OCI-LY7 (cell line): ENCODE measurements around the gene CD200. TPM values are rescaled to one million over a fixed set of nuclear protein-coding genes. Genes with fewer than 3 reads are reported as not detected.

Source experiments
- Bru-seq: library from RNA; stranded (reverse); fragments of 400-500 nt; gene quantifications from one replicate; lab custom pipeline; 2021; lab: Mats Ljungman, UMichigan
- BruChase-seq, 2 experiments: library from RNA; stranded (reverse); fragments of 400-500 nt; gene quantifications; one replicate each; lab custom pipeline; 2021; lab: Mats Ljungman, UMichigan
- BruUV-seq: library from RNA; stranded (reverse); fragments of 400-500 nt; replicated peaks from 2 replicates; lab custom pipeline; 2021; lab: Mats Ljungman, UMichigan
- CTCF ChIA-PET: fragments of 300-600 bp; sonication (Branson Sonifier 250); formaldehyde crosslinking; loops from one replicate; lab custom pipeline; 2022; ENCODE audit warnings: antibody characterized with exemption; ENCODE audit not compliant: unreplicated experiment; lab: Charles Lee
- POLR2A ChIA-PET: fragments of 300-600 bp; sonication (Branson Sonifier 250); formaldehyde crosslinking; loops from one replicate; lab custom pipeline; 2022; ENCODE audit warnings: antibody characterized with exemption; lab: Charles Lee
- DNase-seq: peaks from one replicate; pipeline ENCODE4 v3.0.0-alpha.2; 2015; ENCODE audit warnings: low spot score
- H2AFZ ChIP-seq: fragments of 200-600 bp; sonication (generic), shearing (Covaris generic); 2 replicates; pipeline ENCODE4 v1.6.1; 2014; ENCODE audit warnings: mild to moderate bottlenecking, antibody characterized with exemption, low read length, moderate library complexity
- H3K27ac ChIP-seq: fragments of 200-600 bp; sonication (generic); 2 replicates; pipeline ENCODE4 v1.5.1; 2014; ENCODE audit warnings: mixed run types, low read depth, mild to moderate bottlenecking, moderate library complexity, low read length, inconsistent platforms; ENCODE audit not compliant: poor library complexity, severe bottlenecking
- H3K36me3 ChIP-seq: fragments of 200-600 bp; sonication (generic); 2 replicates; pipeline ENCODE4 v1.6.1; 2014; ENCODE audit warnings: mild to moderate bottlenecking, antibody characterized with exemption, low read length, moderate library complexity, mixed read lengths; ENCODE audit not compliant: insufficient read depth
- H3K4me1 ChIP-seq: fragments of 200-600 bp; sonication (generic); 2 replicates; pipeline ENCODE4 v1.5.1; 2014; ENCODE audit warnings: mild to moderate bottlenecking, low read length; ENCODE audit not compliant: insufficient read depth, poor library complexity, severe bottlenecking
- H3K4me2 ChIP-seq: fragments of 200-600 bp; sonication (generic); 2 replicates; pipeline ENCODE4 v1.6.1; 2014; ENCODE audit warnings: mild to moderate bottlenecking, low read length
- H3K4me3 ChIP-seq: fragments of 200-600 bp; sonication (generic); 2 replicates; pipeline ENCODE4 v1.5.1; 2014; ENCODE audit warnings: mild to moderate bottlenecking, low read depth, low read length; ENCODE audit not compliant: poor library complexity, severe bottlenecking
- H3K79me2 ChIP-seq: fragments of 200-600 bp; sonication (generic); 2 replicates; pipeline ENCODE4 v1.6.1; 2016; ENCODE audit warnings: low read depth, mild to moderate bottlenecking, low read length, moderate library complexity, mixed read lengths; ENCODE audit not compliant: insufficient read depth
- H3K9me2 ChIP-seq: fragments of 200-600 bp; sonication (generic); 2 replicates; pipeline ENCODE4 v1.6.1; 2016; ENCODE audit warnings: mild to moderate bottlenecking, low read length, mixed read lengths; ENCODE audit not compliant: insufficient read depth
- H3K9me3 ChIP-seq: fragments of 200-600 bp; sonication (generic); 2 replicates; pipeline ENCODE4 v1.6.1; 2014; ENCODE audit warnings: mild to moderate bottlenecking, mixed run types, low read length, mixed read lengths
- H4K20me1 ChIP-seq: fragments of 200-600 bp; sonication (generic); 2 replicates; pipeline ENCODE4 v1.6.1; 2014; ENCODE audit warnings: mild to moderate bottlenecking, antibody characterized with exemption, low read length, moderate library complexity, mixed read lengths; ENCODE audit not compliant: insufficient read depth
- CTCF ChIP-seq: fragments of 200-600 bp; sonication (generic); conservative IDR thresholded peaks from 2 replicates; pipeline ENCODE4 v1.5.1; 2014; ENCODE audit warnings: mild to moderate bottlenecking, antibody characterized with exemption, low read length, moderate library complexity, mixed read lengths
- EZH2phosphoT487 ChIP-seq: fragments of 200-600 bp; sonication (generic); IDR thresholded peaks from 2 replicates; pipeline ENCODE4 v1.6.1; 2018; ENCODE audit warnings: low read depth, borderline replicate concordance, mild to moderate bottlenecking, mixed run types, antibody characterized with exemption, low read length, moderate library complexity, mixed read lengths
- intact Hi-C: fragments of 100-400 bp; cut with micrococcal nuclease; formaldehyde crosslinking; loops from one replicate; pipeline ENCODE4 v1.10.0; 2022; ENCODE audit not compliant: unreplicated experiment
- long read RNA-seq: library from polyadenylated mRNA; stranded (forward); transcript quantifications from one replicate; pipeline ENCODE4 v2.0.0, GENCODE V29; 2022
- total RNA-seq, 2 experiments: library from RNA; depleted of rRNA in 1 of 2; stranded (reverse); fragments of >200 nt in 1 of 2; shearing (Covaris generic) in 1 of 2; gene quantifications; 2 replicates each; pipeline ENCODE4 v1.2.3, GENCODE V29; 2014 to 2022

CD200 gene
- total RNA-seq (2014; rRNA removed; shearing (Covaris generic)), result not detected in 2 replicates
- total RNA-seq (2022), result 0.18 TPM in 1 of 2 replicates, not detected in the other
- percentile 5 among the genes with signal in this experiment for Bru-seq, nascent RNA
- percentile 5 among the genes with signal in this experiment for BruChase-seq, experiment 1, labeled RNA remaining after a 6-hour chase
- percentile 10 among the genes with signal in this experiment for BruChase-seq, experiment 2, labeled RNA remaining after a 2-hour chase
- long read RNA-seq, result 0 reads

DNA sequence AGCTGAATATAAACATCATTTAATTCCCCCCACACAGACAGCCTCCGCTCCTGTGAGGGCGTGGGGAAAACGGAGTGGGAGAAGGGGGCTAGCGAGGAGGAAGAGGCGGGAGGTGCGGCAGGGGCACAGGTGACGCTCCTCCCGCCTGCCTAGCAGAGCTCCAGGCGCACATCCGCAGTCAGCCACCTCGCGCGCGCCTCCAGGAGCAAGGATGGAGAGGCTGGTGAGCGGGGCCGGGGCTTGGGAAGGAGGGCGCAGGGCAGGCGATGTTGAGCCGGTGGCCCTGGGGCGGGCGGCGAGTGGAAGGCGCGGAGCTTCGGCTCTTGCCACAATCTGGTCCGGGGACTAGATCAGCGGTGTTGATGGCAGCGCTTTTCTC, at the start of gene CD200:
CD200 (plus strand) TSS at position 155 of the 379 bp plus-strand sequence; CDS start at position 212, 57 bp downstream.
- H3K4me3 ChIP-seq, result peak within 1 kb of the TSS; percentile 57
- H3K9me3 ChIP-seq, result no peaks in the 10 kb centered on the region
- TF ChIP-seq CTCF, result no peak
- no peak for TF ChIP-seq EZH2phosphoT487
- intact Hi-C loops, result no loop called here
- peak; percentile 12 for DNase-seq
- H3K27ac ChIP-seq, result no peak within 1 kb of the TSS
- H3K36me3 ChIP-seq, result no peaks in the 10 kb centered on the region
- no peaks in the 10 kb centered on the region for H3K4me1 ChIP-seq
- no peaks in the 10 kb centered on the region for H3K9me2 ChIP-seq
- no peaks in the 10 kb centered on the region for H3K79me2 ChIP-seq
- ChIA-PET CTCF (no interaction called here), POLR2A (interaction anchor here (0.7 to 1.2 kb wide), 6 partner anchors 14 to 64 kb away, joined by 3 to 5 read pairs (median 4); partner anchors contain the start of gene SLC9C1)
- H2AFZ ChIP-seq, result peak within 1 kb of the TSS; percentile 52; the same call in 1 of the 2 replicates
- peak within 1 kb of the TSS; percentile 65 for H3K4me2 ChIP-seq
- no TSS peak for BruUV-seq
- H4K20me1 ChIP-seq, result no peaks in the 10 kb centered on the region

DNA sequence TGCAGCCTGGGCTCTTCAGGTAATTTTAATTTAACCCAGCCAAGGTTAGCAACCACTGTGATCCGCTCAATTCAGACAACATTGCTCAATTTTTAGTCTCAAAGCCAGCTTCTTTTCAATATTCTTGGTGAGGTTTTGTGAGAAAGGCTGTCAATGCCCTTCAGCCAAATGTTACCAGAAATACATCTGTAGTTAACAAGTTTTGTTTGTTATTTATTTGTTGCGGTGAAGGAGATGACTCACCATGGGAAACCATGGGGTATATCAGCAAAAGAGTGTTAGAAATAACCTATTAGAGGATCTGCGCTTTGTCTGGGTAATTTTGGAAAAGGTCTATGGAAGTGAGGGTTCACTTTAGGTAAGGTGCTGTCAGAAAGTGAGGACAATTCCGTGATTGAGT, 43.9 kb upstream of the CD200 start:
- Histone ChIP-seq H3K9me2 (no peaks in the 10 kb centered on the region), H3K27ac (no peak overlapping the region), H3K79me2 (no peaks in the 10 kb centered on the region), H2AFZ (no peak overlapping the region), H3K4me2 (no peak overlapping the region), H3K9me3 (peaks cover 9% of the 10 kb centered on the region; the same call in 1 of the 2 replicates), H3K36me3 (no peaks in the 10 kb centered on the region), H4K20me1 (no peaks in the 10 kb centered on the region), H3K4me1 (peaks cover 12% of the 10 kb centered on the region), H3K4me3 (no peak overlapping the region)
- TF ChIP-seq EZH2phosphoT487 (no peak), CTCF (no peak)
- DNase-seq, result no peak
- POLR2A ChIA-PET, result interaction anchor here (0.9 to 1.7 kb wide), 5 partner anchors 11 to 246 kb away, joined by 3 to 5 read pairs (median 3); no protein-coding TSS in a partner anchor
- BruUV-seq, result no TSS peak
- intact Hi-C loops, result no loop called here
- CTCF ChIA-PET, result no interaction called here
